IMR-90 (cell line): ENCODE results near the gene GPR160. TPM values are rescaled to one million over a fixed set of nuclear protein-coding genes. Genes with fewer than 3 reads are reported as not detected.

Source experiments
- ATAC-seq: fragments of 200-7000 bp; cut with Tn5 transposase; 2 replicates; pipeline ENCODE4 v1.9.1; 2020; ENCODE audit warnings: low read depth, mild to moderate bottlenecking, moderate library complexity
- BruUV-seq: library from RNA; stranded (reverse); fragments of 400-500 nt; replicated peaks from 2 replicates; lab custom pipeline; 2021; lab: Mats Ljungman, UMichigan
- CTCF ChIA-PET: fragments of 300-600 bp; formaldehyde crosslinking; extraction: SDS; loops from one replicate; lab custom pipeline; 2021; ENCODE audit warnings: antibody characterized with exemption; lab: Yijun Ruan, JAX
- POLR2A ChIA-PET: fragments of 300-600 bp; sonication (Branson Sonifier 250); formaldehyde crosslinking; loops from one replicate; lab custom pipeline; 2022; ENCODE audit warnings: antibody characterized with exemption; ENCODE audit not compliant: unreplicated experiment; lab: Charles Lee
- DNase-seq: peaks from one replicate; pipeline ENCODE4 v3.0.0; 2013
- H2AFZ ChIP-seq: replicated peaks from 2 replicates; pipeline ENCODE3; 2013; ENCODE audit warnings: low read length, mild to moderate bottlenecking; ENCODE audit not compliant: poor library complexity
- H2AK5ac ChIP-seq: 2 replicates; pipeline ENCODE4 v1.6.1; 2013; ENCODE audit warnings: low read depth, low read length, inconsistent platforms
- H2AK9ac ChIP-seq: replicated peaks from 2 replicates; pipeline ENCODE3; 2013; ENCODE audit warnings: mild to moderate bottlenecking, low read depth, low read length, moderate library complexity; ENCODE audit not compliant: poor library complexity
- H2BK120ac ChIP-seq: 2 replicates; pipeline ENCODE4 v1.6.1; 2013; ENCODE audit warnings: low read depth, low read length, inconsistent platforms
- H2BK15ac ChIP-seq: 3 replicates; pipeline ENCODE4 v1.6.1; 2013; ENCODE audit warnings: low read depth, low read length, inconsistent platforms
- H2BK20ac ChIP-seq: 2 replicates; pipeline ENCODE4 v1.6.1; 2013; ENCODE audit warnings: low read depth, mild to moderate bottlenecking, inconsistent platforms, low read length, moderate library complexity
- H2BK5ac ChIP-seq: 2 replicates; pipeline ENCODE4 v1.6.1; 2013; ENCODE audit warnings: mild to moderate bottlenecking, low read depth, low read length, inconsistent platforms; ENCODE audit not compliant: poor library complexity, severe bottlenecking
- H3K14ac ChIP-seq: replicated peaks from 2 replicates; pipeline ENCODE4 v1.6.1; 2013; ENCODE audit warnings: low read depth, low read length, inconsistent platforms
- H3K18ac ChIP-seq: 2 replicates; pipeline ENCODE4 v1.6.1; 2013; ENCODE audit warnings: low read depth, low read length, control low read depth
- H3K23ac ChIP-seq: 2 replicates; pipeline ENCODE4 v1.6.1; 2013; ENCODE audit warnings: low read depth, low read length, inconsistent platforms
- H3K27ac ChIP-seq: 2 replicates; pipeline ENCODE4 v1.5.1; 2013; ENCODE audit warnings: mild to moderate bottlenecking, control low read depth, low read length; ENCODE audit not compliant: insufficient read depth
- H3K27me3 ChIP-seq: 2 replicates; pipeline ENCODE4 v1.6.1; 2013; ENCODE audit warnings: low read length; ENCODE audit not compliant: control insufficient read depth, insufficient read depth
- H3K36me3 ChIP-seq: 2 replicates; pipeline ENCODE4 v1.6.1; 2013; ENCODE audit warnings: low read length, mixed read lengths; ENCODE audit not compliant: control insufficient read depth, insufficient read depth
- H3K4ac ChIP-seq: 2 replicates; pipeline ENCODE4 v1.6.1; 2013; ENCODE audit warnings: low read depth, low read length, inconsistent platforms
- H3K4me1 ChIP-seq: 2 replicates; pipeline ENCODE4 v1.6.1; 2013; ENCODE audit warnings: low read length, mixed read lengths; ENCODE audit not compliant: control insufficient read depth, insufficient read depth
- H3K4me2 ChIP-seq: 2 replicates; pipeline ENCODE4 v1.6.1; 2013; ENCODE audit warnings: low read depth, mild to moderate bottlenecking, control low read depth, low read length, moderate library complexity
- H3K4me3 ChIP-seq: 2 replicates; pipeline ENCODE4 v1.5.1; 2013; ENCODE audit warnings: low read depth, mild to moderate bottlenecking, control low read depth, low read length, moderate library complexity; ENCODE audit not compliant: insufficient read depth
- H3K56ac ChIP-seq: 2 replicates; pipeline ENCODE4 v1.6.1; 2013; ENCODE audit warnings: low read length, inconsistent platforms; ENCODE audit not compliant: insufficient read depth; ENCODE audit errors: extremely low read depth
- H3K79me1 ChIP-seq, 2 experiments: 2 replicates each; pipeline ENCODE4 v1.6.1; 2013; ENCODE audit warnings: low read length in 2 of 2, inconsistent platforms in 1 of 2, low read depth in 1 of 2
- H3K9ac ChIP-seq: 2 replicates; pipeline ENCODE4 v1.6.1; 2013; ENCODE audit warnings: low read depth, low read length, control low read depth
- H3K9me1 ChIP-seq: 2 replicates; pipeline ENCODE4 v1.6.1; 2013; ENCODE audit warnings: low read length, inconsistent platforms; ENCODE audit not compliant: insufficient read depth
- H3K9me3 ChIP-seq: 2 replicates; pipeline ENCODE4 v1.6.1; 2013; ENCODE audit warnings: low read length; ENCODE audit not compliant: control insufficient read depth, insufficient read depth
- H4K20me1 ChIP-seq: 2 replicates; pipeline ENCODE4 v1.6.1; 2013; ENCODE audit warnings: low read length, inconsistent platforms; ENCODE audit not compliant: insufficient read depth
- H4K5ac ChIP-seq: 2 replicates; pipeline ENCODE4 v1.6.1; 2013; ENCODE audit warnings: mild to moderate bottlenecking, low read depth, low read length, control low read depth
- H4K8ac ChIP-seq, 2 experiments: 2 replicates each; pipeline ENCODE4 v1.6.1; 2013; ENCODE audit warnings: low read depth in 2 of 2, low read length in 2 of 2, control low read depth in 1 of 2, inconsistent platforms in 1 of 2
- H4K91ac ChIP-seq: 2 replicates; pipeline ENCODE4 v1.6.1; 2013; ENCODE audit warnings: low read depth, low read length, inconsistent platforms; ENCODE audit not compliant: insufficient read depth
- BHLHE40 ChIP-seq: fragments of 150-350 bp; IDR thresholded peaks from 2 replicates; pipeline ENCODE4 v1.6.1; 2016; ENCODE audit warnings: mild to moderate bottlenecking, low read depth, low read length
- CHD1 ChIP-seq: IDR thresholded peaks from 2 replicates; pipeline ENCODE4 v1.6.1; 2012; ENCODE audit warnings: low read depth, low read length, improper control_type of control experiment
- FOS ChIP-seq: fragments of 150-350 bp; IDR thresholded peaks from 2 replicates; pipeline ENCODE4 v1.6.1; 2016; ENCODE audit warnings: low read depth, low read length
- MAFK ChIP-seq: IDR thresholded peaks from 2 replicates; pipeline ENCODE4 v1.6.1; 2012; ENCODE audit warnings: low read depth, low read length, improper control_type of control experiment
- NFE2L2 ChIP-seq: fragments of 150-350 bp; IDR thresholded peaks from 2 replicates; pipeline ENCODE4 v1.6.1; 2016; ENCODE audit warnings: low read depth, mild to moderate bottlenecking, low read length
- POLR2A ChIP-seq: IDR thresholded peaks from 2 replicates; pipeline ENCODE4 v1.6.1; 2012; ENCODE audit warnings: mild to moderate bottlenecking, low read depth, low read length
- RCOR1 ChIP-seq: IDR thresholded peaks from 2 replicates; pipeline ENCODE4 v1.6.1; 2012; ENCODE audit warnings: mild to moderate bottlenecking, low read length, improper control_type of control experiment; ENCODE audit not compliant: insufficient replicate concordance
- RFX5 ChIP-seq: IDR thresholded peaks from 2 replicates; pipeline ENCODE4 v1.8.0; 2012; ENCODE audit warnings: low read depth, mild to moderate bottlenecking, low read length, moderate library complexity
- SMC3 ChIP-seq: fragments of 150-350 bp; IDR thresholded peaks from 2 replicates; pipeline ENCODE4 v1.6.1; 2016; ENCODE audit warnings: low read depth, mild to moderate bottlenecking, antibody characterized with exemption, low read length, moderate library complexity
- dilution Hi-C: fragments of 300-500 bp; cut with HindIII; formaldehyde crosslinking; loops from one replicate; pipeline ENCODE4 v1.14.3; 2018; ENCODE audit warnings: low sequenced_read_pairs; ENCODE audit not compliant: unreplicated experiment
- in situ Hi-C: fragments of 300-500 bp; cut with MboI; formaldehyde crosslinking; loops from 3 replicates; pipeline ENCODE4 v1.14.3; 2019; ENCODE audit warnings: low sequenced_read_pairs, inconsistent platforms, mixed read lengths
- intact Hi-C: fragments of 100-400 bp; cut with micrococcal nuclease; formaldehyde crosslinking; loops from 2 replicates; pipeline ENCODE4 v1.10.0; 2022
- polyA plus RNA-seq, 3 experiments: library from polyadenylated mRNA; depleted of rRNA; stranded (reverse); fragments of >200 nt; gene quantifications; 2 replicates each; pipeline ENCODE4 v1.2.3, GENCODE V29; 2012; ENCODE audit warnings: low replicate concordance in 1 of 3
- total RNA-seq: library from RNA; depleted of rRNA; stranded (reverse); fragments of >200 nt; gene quantifications from 2 replicates; pipeline ENCODE4 v1.2.3, GENCODE V29; 2012
- TF ChIP-seq, protein P1 (sequence below): fragments of 150-350 bp; IDR thresholded peaks from 2 replicates; pipeline ENCODE4 v1.6.1; 2017; ENCODE audit warnings: mild to moderate bottlenecking, antibody characterized with exemption, low read length, low read depth
- TF ChIP-seq, protein P2 (sequence below): conservative IDR thresholded peaks from 2 replicates; pipeline ENCODE4 v1.5.1; 2012; ENCODE audit warnings: mild to moderate bottlenecking, low read depth, low read length, improper control_type of control experiment

GPR160 gene
- total and polyA plus RNA-seq, 2 of the 4 experiments (the other 2 are of a cell fraction): 0.09 to 0.18 TPM

DNA sequence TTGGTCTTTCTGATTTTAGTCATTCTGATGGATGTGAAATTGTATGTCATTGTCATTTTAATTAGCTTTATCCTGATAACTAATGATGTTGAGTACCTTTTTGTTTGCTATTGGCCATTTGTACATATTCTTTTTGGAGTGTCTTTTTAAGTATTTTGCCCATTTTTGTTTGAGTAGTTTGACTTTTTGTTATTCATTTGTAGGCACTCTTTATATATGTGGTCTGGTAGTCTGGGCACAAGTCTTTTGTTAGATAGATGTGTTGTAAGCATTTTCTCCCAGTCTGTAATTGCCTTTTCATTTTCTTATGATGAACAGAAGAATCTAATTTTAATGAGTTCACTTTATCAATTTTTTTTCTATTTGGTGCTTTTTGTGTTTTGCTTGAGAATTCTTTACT is 14.6 kb downstream of the GPR160 start:
- no peak overlapping the region for H2BK120ac ChIP-seq
- H3K36me3 ChIP-seq: no peaks in the 10 kb centered on the region
- in situ Hi-C loops: loop anchor here (10.0 kb wide), 1 partner anchor 188 kb away; the partner anchor contains the start of gene LRRC31
- ATAC-seq: no peak
- H3K9me1 ChIP-seq: no peaks in the 10 kb centered on the region
- no peaks in the 10 kb centered on the region for H3K9me3 ChIP-seq
- no peak overlapping the region for H3K18ac ChIP-seq
- no peaks in the 10 kb centered on the region for H4K20me1 ChIP-seq
- H2AK5ac ChIP-seq: no peak overlapping the region
- no peak overlapping the region for H2BK20ac ChIP-seq
- H3K56ac ChIP-seq: no peak overlapping the region
- no peak overlapping the region for H3K4ac ChIP-seq
- peaks cover 2% of the 10 kb centered on the region; the same call in 1 of the 2 replicates for H3K27me3 ChIP-seq
- no peak for DNase-seq
- H4K8ac ChIP-seq: no peak overlapping the region
- TF ChIP-seq, protein P1, sequence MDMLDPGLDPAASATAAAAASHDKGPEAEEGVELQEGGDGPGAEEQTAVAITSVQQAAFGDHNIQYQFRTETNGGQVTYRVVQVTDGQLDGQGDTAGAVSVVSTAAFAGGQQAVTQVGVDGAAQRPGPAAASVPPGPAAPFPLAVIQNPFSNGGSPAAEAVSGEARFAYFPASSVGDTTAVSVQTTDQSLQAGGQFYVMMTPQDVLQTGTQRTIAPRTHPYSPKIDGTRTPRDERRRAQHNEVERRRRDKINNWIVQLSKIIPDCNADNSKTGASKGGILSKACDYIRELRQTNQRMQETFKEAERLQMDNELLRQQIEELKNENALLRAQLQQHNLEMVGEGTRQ: no peak
- TF ChIP-seq CHD1 (no peak), RCOR1 (no peak), BHLHE40 (no peak), POLR2A (no peak), SMC3 (no peak), RFX5 (no peak), FOS (no peak), NFE2L2 (no peak), MAFK (no peak)
- TF ChIP-seq, protein P2, sequence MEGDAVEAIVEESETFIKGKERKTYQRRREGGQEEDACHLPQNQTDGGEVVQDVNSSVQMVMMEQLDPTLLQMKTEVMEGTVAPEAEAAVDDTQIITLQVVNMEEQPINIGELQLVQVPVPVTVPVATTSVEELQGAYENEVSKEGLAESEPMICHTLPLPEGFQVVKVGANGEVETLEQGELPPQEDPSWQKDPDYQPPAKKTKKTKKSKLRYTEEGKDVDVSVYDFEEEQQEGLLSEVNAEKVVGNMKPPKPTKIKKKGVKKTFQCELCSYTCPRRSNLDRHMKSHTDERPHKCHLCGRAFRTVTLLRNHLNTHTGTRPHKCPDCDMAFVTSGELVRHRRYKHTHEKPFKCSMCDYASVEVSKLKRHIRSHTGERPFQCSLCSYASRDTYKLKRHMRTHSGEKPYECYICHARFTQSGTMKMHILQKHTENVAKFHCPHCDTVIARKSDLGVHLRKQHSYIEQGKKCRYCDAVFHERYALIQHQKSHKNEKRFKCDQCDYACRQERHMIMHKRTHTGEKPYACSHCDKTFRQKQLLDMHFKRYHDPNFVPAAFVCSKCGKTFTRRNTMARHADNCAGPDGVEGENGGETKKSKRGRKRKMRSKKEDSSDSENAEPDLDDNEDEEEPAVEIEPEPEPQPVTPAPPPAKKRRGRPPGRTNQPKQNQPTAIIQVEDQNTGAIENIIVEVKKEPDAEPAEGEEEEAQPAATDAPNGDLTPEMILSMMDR: no peak
- dilution Hi-C loops: no loop called here
- no peaks in the 10 kb centered on the region for H3K4me1 ChIP-seq
- H3K4me2 ChIP-seq: no peak overlapping the region
- H3K79me1 ChIP-seq: no peaks in the 10 kb centered on the region
- no peak overlapping the region for H4K5ac ChIP-seq
- no peak overlapping the region for H3K23ac ChIP-seq
- H2AK9ac ChIP-seq: no peak overlapping the region
- H2BK15ac ChIP-seq: no peak overlapping the region
- H3K27ac ChIP-seq: no peak overlapping the region
- no peak overlapping the region for H3K9ac ChIP-seq
- no peak overlapping the region for H2AFZ ChIP-seq
- no peak overlapping the region for H2BK5ac ChIP-seq
- BruUV-seq: no TSS peak
- no peak overlapping the region for H3K14ac ChIP-seq
- no peak overlapping the region for H3K4me3 ChIP-seq
- CTCF ChIA-PET: no interaction called here
- H4K91ac ChIP-seq: no peak overlapping the region
- intact Hi-C loops: no loop called here
- POLR2A ChIA-PET: no interaction called here
